Activated effector memory CD4-positive, alpha-beta T cell treated with Interleukin-2 at 50 U/mL for 16 hours (primary cell): ENCODE results near the gene VPS72.
A peak's percentile ranks its signal among the peaks of the same experiment; 100 is the strongest.
"Not testable (repeated sequence)": the region's sequence is repeated elsewhere in the genome, so short reads cannot be mapped to it uniquely, and the experiment has no call there.

Experiments
- DNase-seq: peaks from one replicate; pipeline ENCODE4 v3.0.0-alpha.2; 2020

The VPS72 gene, protein sequence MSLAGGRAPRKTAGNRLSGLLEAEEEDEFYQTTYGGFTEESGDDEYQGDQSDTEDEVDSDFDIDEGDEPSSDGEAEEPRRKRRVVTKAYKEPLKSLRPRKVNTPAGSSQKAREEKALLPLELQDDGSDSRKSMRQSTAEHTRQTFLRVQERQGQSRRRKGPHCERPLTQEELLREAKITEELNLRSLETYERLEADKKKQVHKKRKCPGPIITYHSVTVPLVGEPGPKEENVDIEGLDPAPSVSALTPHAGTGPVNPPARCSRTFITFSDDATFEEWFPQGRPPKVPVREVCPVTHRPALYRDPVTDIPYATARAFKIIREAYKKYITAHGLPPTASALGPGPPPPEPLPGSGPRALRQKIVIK

DNA sequence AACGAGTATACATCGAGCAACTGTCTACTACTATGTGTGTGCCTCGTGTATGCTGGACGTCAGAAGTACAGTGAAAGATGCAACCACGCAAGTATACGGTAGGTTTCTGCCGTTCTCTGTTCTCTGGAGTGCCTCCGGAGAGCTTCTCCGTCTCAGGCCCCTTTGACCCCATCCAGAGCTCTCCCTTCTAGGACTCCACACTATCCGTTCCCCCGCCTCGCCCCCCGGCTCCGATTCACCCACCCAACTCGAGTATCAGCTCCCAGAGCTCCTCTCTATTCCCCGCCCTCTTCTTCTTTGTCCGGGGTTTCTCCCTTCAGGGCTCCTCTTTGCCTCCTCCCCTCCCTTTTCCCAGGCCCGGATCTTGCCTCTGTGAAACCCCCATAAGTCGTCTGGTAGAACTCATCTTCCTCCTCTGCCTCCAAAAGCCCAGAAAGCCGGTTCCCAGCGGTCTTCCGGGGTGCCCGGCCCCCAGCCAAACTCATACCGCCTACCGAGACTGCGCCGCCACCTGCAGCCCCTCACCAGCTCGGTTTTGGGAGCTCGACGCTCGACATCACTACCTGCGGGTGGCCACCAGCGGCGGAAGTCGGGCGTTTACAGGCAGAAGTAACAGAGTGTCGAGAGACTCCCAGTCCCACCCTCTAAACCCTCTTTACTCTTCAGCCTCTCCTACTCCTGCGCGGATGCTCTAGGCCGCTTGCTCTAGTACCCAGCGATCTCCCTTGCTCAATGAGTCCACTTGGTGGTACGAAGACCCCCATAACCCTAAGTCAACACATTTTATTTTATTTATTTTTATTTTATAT is at the start of gene VPS72:
Gene VPS72, minus strand, starts transcription at position 561 of the 809 bp plus-strand sequence. Its CDS starts 76 bp downstream, at position 485.
- peak; percentile 79 for DNase-seq

DNA sequence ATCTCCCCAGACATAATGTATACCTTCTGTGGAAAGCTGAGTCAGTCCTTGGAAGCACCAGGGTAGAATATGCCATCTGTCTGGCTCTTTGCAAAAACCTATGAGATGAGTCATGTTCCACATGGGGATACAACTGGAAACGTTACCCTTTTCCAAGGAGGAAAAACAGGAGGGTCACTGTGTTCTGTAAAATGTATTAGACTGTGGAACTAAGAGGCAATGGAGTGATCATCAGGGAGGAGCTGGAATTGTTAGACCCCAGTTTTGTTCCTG is 48.4 kb upstream of the VPS72 start:
- DNase-seq = no peak

DNA sequence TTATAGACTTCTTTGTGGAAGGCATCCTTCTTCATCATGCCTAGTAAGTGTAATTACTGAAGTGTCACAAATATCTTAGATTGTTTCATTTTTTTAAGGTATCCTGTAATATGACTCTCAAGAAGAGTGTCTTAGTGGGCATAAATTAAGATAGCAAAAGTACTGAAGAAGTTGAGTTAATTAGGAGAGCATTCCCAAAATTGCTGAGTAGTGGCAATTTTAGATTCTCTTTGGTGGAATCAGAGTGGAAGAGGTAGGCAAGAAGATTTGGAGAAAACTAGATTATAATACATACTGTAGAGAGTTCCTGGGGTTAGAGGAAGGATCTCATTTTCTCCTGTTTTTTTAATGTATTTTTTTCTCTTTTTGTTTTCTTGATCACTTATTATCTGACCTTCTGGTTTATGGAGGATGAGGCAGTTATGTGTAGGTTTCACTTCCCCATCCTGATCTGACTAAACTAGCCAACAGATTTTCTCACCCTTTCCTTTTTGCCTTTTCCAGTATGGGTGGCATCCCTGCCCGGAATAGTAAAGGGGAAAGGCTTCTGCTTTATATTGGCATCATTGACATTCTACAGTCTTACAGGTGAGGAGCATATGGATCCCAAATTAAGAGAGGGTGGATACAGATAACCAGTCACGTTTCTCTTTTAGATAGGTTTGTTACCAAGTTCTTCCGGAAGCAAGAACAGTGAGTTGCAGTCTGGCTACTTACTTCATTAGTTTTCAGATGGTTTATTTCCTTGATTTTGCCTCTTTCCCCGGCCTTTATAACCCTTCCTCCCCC is 47.9 kb upstream of the VPS72 start:
- DNase-seq = no peak

DNA sequence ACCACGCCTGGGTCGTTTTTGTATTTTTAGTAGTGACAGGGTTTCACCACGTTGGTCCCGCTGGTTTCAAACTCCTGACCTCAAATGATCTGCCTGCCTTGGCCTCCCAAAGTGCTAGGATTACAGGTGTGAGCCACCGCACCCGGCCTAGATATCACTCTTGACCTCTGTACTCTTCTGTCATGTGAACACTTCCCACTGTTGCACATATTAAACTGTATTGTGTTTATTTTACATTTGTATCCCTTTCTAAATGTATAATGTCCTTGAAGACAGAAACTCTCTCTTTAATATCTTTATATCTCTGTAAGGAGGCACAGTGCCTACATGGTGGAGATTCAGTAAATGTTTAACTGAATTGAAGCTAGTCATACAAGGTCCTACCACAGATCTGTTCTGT is 45.2 kb upstream of the VPS72 start:
- DNase-seq = no peak

DNA sequence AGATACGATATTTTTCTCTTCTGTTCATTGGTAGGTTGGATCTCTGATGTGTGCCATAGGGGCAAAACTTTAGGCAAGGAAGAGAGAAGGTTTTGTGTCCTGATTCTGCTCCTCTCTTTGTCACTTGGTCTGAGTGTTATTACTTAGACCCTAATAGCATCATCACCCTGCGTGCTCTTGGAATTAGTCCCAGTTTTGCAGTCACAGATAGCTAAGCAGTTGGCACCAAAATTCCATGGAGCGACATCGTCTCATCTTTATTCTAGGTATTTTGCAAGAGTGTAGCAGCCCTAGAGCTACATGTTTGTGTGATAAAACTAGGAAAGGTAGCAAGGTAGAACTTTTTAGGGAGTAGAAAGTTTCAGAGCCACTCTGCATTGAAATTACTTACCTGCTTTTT is 32.1 kb upstream of the VPS72 start:
- no peak for DNase-seq

DNA sequence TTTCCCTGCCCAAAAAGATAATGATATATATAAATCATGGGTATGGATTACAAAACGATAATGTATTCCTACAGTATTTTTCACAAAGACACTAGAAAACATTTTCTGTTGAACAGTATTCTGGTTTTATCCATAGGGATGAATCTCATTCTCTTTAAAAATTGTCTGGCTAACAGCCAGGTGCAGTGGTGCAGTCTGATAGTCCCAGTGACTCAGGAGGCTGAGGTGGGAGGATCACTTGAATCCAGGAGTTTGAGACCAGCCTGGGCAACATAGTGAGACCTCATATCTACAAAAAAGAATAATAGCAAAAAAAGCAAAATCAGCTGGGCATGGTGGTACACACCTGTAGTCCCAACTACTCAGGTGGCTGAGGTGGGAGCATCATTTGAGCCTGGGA is 31.6 kb upstream of the VPS72 start:
- DNase-seq = no peak

DNA sequence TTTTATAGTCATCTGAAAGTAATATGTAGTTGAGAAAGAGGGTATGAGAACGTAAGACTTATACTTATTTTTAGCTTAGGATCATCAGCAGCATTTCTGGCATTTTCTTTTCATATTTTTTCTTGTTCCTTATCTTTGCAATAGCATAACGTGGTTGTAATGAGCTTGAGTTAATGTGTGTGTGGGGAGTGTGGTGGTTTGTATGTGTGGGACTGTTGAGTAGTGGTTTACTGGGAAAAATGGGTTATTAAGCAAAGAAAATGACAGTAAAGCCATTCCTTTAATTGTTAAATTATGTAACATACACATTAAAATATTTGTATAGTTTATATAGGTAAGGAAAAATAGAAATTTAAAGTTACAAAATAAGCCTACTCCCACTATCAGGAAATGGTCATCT is 23.6 kb upstream of the VPS72 start:
- no peak for DNase-seq

DNA sequence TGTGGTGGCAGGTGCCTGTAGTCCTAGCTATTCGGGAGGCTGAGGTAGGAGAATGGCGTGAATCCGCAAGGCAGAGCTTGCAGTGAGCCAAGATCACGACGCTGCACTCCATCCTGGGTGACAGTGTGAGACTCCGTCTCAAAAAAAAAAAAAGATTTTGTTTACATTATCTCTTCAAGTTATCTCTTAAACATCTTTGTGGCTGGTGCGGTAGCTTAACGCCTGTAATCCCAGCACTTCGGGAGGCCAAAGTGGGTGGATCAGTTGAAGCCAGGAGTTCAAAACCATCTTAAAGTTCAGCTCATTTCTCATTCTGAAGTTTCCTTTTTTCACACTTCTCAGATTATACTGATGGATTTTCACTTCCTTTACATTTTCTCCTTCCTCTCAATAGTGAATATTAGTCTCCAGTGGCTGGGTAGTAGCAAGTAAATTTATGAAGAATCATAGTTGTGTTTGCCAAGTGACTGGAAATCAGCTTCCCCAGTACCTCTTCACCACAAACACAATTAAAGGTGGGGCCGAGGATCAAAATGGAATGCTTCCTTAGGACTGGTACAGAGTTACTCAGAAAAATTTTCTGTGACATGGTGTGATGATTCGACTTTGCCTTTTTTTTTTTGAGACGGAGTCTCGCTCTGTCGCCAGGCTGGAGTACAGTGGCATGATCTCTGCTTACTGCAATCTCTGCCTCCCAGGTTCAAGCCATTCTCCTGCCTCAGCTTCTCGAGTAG is 22.1 kb upstream of the VPS72 start:
- DNase-seq = no peak

DNA sequence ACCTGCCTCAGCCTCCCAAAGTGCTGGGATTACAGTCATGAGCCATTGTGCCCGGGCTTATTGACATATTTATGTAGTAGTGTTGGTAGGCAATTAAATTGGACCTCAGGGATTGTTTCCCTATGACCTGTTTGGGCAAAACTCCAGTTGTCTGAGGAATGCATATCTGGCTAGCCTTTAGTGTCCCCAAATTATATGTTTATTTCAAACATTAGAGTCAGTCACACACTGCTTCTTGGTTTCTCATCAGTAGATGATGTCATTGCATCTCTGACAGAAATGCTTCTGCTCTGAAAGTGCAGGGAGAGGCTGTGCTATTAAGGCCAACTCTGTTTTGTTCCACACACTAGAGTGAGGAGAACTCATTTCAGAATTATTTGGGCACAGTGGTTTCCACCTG is 20.8 kb upstream of the VPS72 start:
- DNase-seq = no peak

DNA sequence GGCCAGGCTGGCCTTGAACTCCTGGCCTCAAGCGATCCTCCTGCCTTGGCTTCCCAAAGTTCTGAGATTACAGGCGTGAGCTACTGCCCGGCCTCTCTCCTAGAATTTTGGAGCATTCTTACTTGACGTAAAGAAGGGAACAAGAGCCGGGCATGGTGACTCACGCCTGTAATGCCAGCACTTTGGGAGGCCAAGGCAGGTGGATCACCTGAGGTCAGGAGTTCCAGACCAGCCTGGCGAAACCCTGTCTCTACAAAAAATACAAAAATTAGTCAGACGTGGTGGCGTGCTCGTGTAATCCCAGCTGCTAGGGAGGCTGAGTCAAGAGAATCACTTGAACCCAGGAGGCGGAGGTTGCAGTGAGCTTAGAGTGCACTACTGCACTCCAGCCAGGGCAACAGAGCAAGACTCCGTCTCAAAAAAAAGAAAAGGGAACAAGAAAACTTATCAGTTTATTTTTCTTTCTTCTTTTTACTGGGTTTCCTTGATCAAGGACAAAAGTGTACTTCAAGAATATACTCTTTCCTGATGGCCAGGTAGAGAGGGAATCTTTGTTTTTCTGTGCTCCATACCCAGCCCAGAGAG is 15.5 kb upstream of the VPS72 start:
- DNase-seq = not testable (repeated sequence)

DNA sequence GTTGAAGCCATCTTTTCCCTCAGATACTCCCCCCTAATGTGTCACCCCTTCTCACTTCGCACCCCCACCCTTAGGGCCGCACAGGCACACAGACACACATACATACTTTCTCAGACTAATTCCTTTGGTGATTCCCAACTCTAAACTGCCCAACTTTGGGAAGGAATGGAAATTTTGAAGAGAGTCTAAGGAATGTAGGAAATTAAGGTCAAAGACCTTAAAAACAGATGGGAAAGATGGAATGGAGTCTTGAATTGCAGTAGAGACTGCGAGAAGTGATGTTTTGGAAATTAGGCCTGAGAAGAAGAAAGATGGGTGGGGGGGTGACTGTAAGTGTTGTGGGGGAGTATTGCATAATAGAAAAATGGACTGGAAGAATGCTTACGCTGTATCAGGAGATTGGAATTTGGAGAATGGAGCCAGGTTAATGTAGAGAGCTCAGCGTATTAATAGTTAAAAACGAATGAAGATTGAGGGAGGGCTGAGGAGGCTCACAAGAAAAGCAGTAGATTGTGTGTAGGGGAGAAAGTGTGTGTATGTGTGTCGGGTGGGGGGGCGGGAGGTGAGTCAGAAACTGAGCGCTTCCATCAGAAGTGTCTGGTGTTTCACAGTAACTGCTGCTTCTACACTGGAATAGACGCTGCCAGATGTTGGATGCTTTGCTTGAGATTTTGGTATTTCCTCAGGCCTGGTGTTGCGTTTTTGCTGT is 10.0 kb upstream of the VPS72 start:
- no peak for DNase-seq

DNA sequence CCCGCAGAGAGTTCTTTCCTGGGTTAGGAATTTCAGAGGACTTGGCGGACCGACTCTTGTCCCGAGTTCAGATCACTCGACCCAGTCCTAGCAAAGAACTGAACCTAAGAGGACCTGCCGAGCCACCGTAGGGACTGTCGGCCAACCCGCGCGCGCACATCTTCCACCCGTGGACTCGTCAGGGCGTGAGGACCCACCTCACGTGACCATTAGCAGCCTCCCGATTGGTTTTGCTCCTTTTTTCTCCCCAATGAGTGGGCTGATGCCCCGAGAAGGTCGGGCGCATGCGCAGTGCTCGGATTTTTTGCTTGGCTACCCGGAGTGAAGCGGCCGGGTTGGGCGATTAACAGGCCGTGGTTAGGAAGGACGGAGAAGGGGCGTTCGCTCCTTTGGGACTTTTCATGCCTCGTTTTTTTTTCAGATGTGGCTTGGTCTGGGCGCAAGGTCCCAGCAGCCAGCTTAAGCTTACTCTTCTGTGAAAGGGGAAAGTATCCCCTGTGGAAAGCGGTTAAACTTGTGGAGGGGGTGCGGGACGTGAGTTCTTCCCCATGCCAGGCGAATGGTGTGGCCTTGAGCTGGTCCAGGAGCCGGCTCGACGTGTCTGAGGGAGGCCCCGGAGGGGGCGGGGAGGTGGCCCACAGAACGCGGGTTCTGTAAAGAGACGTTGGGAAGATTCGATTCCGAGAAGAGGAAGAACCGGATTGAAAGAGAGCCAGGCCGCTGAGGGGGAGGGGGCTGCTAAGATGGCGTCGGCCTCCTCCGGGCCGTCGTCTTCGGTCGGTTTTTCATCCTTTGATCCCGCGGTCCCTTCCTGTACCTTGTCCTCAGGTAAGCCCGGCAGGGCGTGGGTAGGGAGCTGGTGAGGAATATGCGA is 8.5 kb upstream of the VPS72 start, which contains the start of gene PIP5K1A:
Gene PIP5K1A, plus strand, starts transcription at position 299 of the 874 bp plus-strand sequence. Its CDS starts 445 bp downstream, at position 744.
- DNase-seq = peak; percentile 95

DNA sequence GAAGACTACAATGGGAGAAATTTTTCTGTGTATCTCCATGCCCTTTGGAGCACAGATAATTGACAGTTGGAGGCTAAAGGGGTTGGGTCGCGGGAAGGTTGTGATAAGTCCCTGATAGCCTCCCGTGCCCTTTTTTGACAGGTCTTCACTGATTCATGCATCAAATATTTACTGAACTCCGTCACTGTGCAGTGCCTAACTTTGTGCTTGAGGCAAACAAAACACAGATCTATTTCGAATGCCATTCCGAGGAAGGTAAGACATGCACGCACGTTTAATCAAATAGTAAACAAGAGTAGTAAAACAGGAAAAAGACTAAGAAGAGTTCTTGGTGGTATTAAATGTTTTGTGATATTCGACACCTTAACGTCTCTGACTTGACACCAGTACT is 7.9 kb upstream of the VPS72 start:
- no peak for DNase-seq

DNA sequence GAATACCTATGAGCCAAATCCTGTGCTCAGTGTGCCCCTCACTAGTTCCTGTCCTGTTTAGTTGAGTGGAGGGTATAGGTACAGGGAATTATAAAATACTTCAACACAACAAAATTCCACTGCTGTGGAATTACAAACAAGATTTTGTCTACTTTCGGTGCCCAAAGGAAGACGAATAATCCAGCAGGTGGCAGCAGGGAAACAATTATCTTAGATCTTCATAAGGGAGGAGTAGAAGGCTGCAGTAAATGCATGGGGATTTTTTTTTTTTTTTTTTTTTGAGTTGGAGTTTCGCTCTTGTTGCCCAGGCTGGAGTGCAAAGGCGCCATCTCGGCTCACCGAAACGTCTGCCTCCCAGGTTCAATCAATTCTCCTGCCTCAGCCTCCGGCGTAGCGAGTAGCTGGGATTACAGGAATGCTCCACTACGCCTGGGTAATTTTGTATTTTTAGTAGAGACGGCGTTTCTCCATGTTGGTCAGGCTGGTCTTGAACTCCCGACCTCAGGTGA is 6.3 kb upstream of the VPS72 start:
- no peak for DNase-seq

DNA sequence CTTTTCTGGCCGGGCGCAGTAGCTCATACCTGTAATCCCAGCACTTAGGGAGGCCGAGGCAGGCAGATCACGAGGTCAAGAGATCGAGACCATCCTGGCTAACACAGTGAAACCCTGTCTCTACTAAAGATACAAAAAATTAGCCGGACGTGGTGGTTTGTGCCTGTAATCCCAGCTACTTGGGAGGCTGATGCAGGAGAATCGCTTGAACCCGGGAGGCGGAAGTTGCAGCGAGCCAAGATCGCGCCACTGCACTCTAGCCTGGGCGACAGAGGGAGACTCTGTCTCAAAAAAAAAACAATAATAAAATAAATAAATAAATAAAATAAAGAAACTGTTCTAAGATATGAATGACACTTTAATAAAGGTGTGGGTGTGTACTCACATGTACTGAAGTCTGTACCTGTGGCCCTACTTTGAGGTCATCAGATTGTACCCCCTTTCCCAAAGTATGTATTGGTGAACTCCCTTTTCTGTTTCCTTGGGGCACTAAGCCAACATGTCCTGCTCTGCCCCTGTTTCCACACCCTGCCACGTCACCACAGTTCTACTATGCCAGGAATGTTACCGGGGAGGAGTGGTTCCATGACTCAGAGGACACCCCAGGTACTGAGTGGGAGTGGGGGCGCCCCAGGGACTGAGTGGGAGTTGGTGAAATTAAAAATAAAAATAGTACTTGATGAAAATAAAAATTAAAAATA is 5.0 kb upstream of the VPS72 start:
- DNase-seq = not testable (repeated sequence)

DNA sequence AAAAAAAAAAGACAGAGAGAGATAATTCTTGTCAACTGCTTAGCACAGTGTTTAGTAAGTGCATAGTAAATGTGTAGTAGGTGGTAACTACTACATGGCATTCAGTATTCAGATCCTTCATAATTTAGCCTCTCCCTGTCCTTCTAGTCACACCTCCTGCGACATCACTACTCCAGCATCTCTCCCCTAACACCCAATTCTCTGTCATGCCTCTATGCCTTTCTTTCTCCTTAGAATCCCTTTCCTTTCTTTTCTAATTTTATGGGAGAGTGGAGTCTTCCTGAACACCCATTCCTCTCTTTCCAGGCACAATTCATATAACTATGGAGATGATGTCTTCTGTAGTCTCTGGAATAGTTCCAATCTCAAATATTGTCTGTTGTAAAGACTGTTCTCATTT is 3.9 kb upstream of the VPS72 start:
- no peak for DNase-seq

DNA sequence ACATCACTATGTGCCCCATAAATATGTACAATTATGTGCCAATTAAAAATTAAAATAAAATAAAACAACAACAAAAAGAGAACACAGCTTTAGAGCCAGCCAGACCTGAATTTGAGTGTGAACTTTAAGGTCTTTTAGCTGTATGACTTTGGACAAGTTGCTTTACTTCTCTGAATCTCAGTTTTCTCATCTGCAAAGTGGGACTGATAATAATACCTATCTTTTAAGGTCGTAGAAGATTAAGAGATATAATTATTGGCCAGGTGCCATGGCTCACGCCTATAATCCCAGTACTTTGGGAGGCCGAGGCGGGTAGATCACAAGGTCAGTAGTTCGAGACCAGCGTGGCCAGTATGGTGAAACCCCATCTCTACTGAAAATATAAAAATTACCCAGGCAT is 3.3 kb upstream of the VPS72 start:
- DNase-seq = no peak

DNA sequence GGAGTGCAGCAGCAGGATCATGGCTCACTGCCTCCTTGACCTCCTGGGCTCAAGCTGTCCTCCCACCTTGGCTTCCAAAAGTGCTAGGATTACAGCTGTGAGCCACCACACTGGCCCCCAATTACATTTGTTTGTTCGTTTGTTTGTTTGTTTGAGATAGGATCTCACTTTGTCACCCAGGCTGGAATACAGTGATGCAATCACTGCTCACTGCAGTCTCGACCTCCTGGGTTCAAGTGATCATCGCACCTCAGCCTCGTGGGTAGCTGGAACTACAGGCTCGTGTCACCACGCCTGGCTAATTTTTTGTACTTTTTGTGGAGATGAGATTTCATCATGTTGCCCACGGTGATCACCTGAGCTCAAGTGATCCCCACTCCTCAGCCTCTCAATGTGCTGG is 2.0 kb upstream of the VPS72 start:
- no peak for DNase-seq

DNA sequence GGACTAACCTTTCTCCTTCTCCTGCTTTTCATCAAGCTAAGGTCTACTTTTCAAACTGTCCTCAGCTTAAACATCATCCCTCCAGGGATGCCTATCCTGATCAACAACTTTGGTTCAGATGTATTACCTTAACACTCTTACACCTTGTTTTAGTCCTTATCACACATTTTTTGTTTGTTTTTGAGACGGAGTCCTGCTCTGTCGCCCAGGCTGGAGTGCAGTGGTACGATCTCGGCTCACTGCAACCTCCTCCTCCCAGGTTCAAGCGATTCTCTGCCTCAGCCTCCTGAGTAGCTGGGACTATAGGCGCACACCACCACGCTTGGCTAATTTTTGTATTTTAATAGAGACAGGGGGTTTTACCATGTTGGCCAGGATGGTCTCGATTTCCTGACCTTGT is 1.3 kb downstream of the VPS72 start:
- not testable (repeated sequence) for DNase-seq

DNA sequence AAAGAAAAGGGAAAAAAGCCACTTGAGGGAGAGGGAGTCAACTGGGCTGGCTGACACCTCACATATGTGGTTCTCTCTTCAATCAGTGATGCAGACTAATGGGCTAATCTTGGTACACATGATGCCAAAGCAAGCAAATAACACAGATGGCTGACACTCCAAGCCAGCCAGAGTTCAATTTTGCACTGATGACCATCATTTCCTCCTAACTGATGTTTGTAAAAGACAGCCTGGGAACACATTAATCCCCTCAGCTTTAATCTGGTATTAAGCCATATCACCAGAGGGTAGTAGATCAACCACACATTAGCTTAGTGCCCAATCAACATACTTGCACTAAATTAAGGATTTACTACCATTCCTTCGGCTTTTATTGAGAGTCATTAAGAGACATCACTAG is 2.8 kb downstream of the VPS72 start:
- no peak for DNase-seq
